Body of pancreas (tissue), 4 donors: ENCODE results near the gene CDH20.

Experiments used
- CTCF ChIP-seq, 7 experiments: fragments of 450-650 bp in 4 of 7; fragments of 200-600 bp in 3 of 7; sonication (generic) in 3 of 7; IDR thresholded peaks; one replicate each; pipeline ENCODE4 v1.5.1; 2016 to 2019; ENCODE audit warnings: antibody characterized with exemption in 7 of 7
- POLR2A ChIP-seq, 3 donors: fragments of 450-650 bp; IDR thresholded peaks; one replicate each; pipeline ENCODE4 v1.6.1; 2016; ENCODE audit warnings: antibody characterized with exemption in 3 of 3, mild to moderate bottlenecking in 2 of 3

- no peak for TF ChIP-seq POLR2A (IDR thresholded peaks at IDR 0.05)
- TF ChIP-seq CTCF (IDR thresholded peaks at IDR 0.05) = no peak
Observed at GRCh38 chr18:61333271-61333745, at the start of gene CDH20.
